ENCODE results near the gene ENOX2. TPM values are rescaled to one million over a fixed set of nuclear protein-coding genes. Genes with fewer than 3 reads are reported as not detected.
"Not testable (repeated sequence)": the region's sequence is repeated elsewhere in the genome, so short reads cannot be mapped to it uniquely, and the experiment has no call there.

Gene ENOX2
- total RNA-seq, 1 experiment from 2014 or later = 3.2 TPM

GRCh38 chrX:130728208-130728607 is 174.8 kb downstream of the ENOX2 start:
- no peak for DNase-seq (ENCODE audit: low read depth)
- in situ Hi-C loops (cut with HindIII; ENCODE audit: low pct_unique_long_range_greater_than_20kb, low sequenced_read_pairs) = no loop called here

- no peak for DNase-seq (ENCODE audit: low read depth)
- in situ Hi-C loops (cut with HindIII; ENCODE audit: low pct_unique_long_range_greater_than_20kb, low sequenced_read_pairs) = no loop called here
Measured at GRCh38 chrX:130726661-130727060, 176.3 kb downstream of the ENOX2 start.

DNA sequence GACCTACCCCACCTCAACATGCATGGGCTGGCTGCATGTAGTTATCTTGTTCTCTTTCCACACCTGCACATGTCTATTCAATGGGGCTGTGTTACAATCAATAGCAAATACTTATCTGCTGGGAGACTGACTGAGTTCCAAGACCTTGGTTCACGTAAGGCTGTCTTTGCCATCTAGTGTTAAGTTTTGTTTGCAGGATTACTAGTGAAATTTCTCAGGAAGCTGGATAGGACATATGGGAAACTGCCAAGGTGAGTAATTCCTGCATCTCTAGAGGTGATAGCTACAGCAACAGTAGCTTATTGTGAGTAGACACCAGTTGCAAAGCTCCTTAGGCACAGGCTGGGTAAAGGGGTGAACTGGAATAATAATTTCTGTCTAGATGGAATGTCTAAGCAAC is 177.5 kb downstream of the ENOX2 start:
- no peak for DNase-seq (ENCODE audit: low read depth)
- in situ Hi-C loops (cut with HindIII; ENCODE audit: low pct_unique_long_range_greater_than_20kb, low sequenced_read_pairs) = no loop called here

GRCh38 chrX:130719413-130719812 is 183.6 kb downstream of the ENOX2 start:
- DNase-seq (ENCODE audit: low read depth) = no peak
- in situ Hi-C loops (cut with HindIII; ENCODE audit: low pct_unique_long_range_greater_than_20kb, low sequenced_read_pairs) = no loop called here

DNA sequence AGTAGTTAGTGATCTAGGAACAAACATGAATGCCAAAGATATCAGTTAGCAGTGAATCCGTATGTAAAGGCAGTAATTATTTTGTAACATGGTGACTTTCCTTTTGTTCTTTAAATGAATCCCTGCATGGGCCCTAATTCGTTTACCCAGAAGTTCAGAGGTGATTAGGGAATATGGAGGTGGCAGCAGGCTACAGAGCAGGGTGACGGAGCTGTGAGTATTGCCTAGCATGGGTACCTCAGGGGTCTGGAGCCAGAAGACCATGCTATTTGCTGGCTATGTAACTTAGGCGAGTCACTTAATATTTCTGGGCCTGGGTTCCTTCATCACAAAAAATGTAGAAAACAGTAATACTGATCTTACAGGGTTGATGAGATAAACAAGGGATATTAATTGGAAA is 184.9 kb downstream of the ENOX2 start:
- in situ Hi-C loops (cut with HindIII; ENCODE audit: low pct_unique_long_range_greater_than_20kb, low sequenced_read_pairs) = no loop called here
- DNase-seq (ENCODE audit: low read depth) = no peak

DNA sequence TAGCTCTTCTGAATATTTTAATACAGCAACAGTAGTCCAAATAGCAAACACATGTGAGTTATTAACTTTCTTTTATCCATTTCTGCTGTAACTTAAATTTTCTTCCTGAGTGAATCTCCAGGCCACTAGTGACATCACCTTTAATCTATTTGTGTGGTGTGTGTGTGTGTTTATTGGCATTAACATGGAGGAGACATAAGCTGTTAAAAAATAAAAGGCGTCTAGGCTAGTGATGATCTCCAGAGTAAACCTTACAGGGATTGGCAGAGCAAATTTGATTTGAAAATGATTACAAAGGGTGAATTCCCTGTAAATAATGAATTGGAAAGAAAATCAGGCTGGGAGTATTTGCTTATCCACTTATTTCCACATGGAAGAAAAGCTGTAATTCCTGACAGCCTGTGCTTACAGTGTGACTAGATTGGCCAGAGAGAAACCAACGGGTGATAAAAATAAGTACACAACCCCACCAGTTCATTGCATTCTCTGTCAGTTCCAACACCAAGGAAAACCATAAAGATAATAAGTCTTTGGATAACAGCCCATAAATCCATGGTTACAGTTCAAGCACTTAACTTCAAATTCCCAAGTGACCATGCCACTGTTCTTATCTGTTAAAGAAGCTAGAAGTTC is 186.1 kb downstream of the ENOX2 start:
- no peak for DNase-seq (ENCODE audit: low read depth)
- in situ Hi-C loops (cut with HindIII; ENCODE audit: low pct_unique_long_range_greater_than_20kb, low sequenced_read_pairs) = no loop called here

- in situ Hi-C loops (cut with HindIII; ENCODE audit: low pct_unique_long_range_greater_than_20kb, low sequenced_read_pairs) = no loop called here
- DNase-seq (ENCODE audit: low read depth) = no peak
Measured at GRCh38 chrX:130716346-130716745, 186.7 kb downstream of the ENOX2 start.

DNA sequence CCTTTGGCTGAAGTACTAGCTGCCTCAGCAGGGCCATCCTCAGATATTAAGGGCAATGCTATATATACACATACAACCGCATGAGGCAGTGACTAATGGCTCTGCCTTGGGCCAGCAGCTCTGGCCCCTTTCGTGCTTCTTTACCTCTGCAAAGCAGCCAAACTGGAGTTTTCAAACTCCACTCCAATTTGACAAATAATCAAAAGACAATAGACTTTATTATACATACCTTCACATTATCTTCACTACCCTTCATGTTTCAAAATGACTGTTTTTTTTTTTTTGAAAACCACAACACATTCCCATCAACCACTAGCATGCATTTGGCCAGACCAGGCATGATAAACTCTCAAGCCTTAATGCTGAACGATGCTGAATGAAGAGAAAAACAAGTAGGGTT is 187.7 kb downstream of the ENOX2 start:
- in situ Hi-C loops (cut with HindIII; ENCODE audit: low pct_unique_long_range_greater_than_20kb, low sequenced_read_pairs) = no loop called here
- no peak for DNase-seq (ENCODE audit: low read depth)

DNA sequence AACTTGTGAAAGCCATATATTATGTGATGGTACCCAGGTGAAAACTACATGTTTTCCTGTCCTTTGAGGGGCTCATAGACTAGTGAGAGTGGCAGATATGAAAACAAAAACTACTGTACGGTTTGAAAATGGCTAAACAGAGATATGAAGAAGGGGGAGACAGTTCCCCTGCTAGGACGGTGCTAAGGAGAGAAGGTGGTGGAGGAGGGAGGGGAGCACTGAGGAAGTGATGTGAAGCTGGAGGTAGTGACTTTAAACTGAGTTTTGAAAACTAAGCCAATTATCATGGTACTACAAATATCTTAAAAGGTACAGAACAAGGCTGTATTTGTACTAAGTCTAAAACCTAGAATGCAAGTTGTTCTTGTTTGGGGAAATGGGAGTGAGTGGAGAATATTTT is 188.3 kb downstream of the ENOX2 start:
- DNase-seq (ENCODE audit: low read depth) = no peak
- in situ Hi-C loops (cut with HindIII; ENCODE audit: low pct_unique_long_range_greater_than_20kb, low sequenced_read_pairs) = no loop called here

GRCh38 chrX:130714135-130714534 is 188.9 kb downstream of the ENOX2 start:
- DNase-seq (ENCODE audit: low read depth) = no peak
- in situ Hi-C loops (cut with HindIII; ENCODE audit: low pct_unique_long_range_greater_than_20kb, low sequenced_read_pairs) = no loop called here

DNA sequence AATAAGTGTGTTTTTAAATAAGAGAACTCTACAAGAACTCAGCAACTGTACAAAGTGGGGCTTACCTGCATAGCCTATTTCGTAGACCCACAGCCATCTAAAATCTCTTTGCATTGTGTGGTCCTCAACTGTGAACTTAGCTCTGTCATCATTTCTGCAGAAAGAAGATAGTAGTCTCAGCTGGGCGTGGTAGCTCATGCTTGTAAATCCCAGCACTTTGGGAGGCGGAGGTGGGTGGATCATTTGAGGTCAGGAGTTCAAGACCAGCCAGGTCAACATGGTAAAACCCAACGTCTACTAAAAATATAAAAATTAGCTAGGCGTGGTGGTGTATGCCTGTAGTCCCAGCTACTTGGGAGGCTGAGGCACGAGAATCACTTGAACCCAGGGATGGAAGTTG is 193.8 kb downstream of the ENOX2 start:
- DNase-seq (ENCODE audit: low read depth); in situ Hi-C loops (cut with HindIII; ENCODE audit: low pct_unique_long_range_greater_than_20kb, low sequenced_read_pairs): not testable (repeated sequence)

DNA sequence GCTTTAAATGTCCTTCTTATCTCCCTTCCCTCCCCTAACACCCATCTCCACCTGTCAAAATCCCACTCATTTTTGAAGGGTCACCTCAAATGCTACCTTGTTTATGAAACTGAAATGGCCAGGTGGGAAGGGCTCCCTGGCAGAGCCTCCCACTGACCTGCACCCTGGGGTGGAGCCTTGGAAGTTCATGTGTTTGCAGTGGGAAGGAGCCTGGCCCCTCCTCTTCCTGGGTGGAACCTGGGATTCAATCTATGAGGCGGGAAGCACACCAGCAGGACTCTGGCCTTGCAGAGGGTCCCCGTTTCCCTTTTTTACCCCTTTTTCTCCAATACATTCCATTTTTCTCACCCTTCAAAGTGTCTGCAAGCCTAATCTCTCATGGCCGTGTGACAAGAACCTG is 197.4 kb downstream of the ENOX2 start:
- in situ Hi-C loops (cut with HindIII; ENCODE audit: low pct_unique_long_range_greater_than_20kb, low sequenced_read_pairs) = no loop called here
- no peak for DNase-seq (ENCODE audit: low read depth)

DNA sequence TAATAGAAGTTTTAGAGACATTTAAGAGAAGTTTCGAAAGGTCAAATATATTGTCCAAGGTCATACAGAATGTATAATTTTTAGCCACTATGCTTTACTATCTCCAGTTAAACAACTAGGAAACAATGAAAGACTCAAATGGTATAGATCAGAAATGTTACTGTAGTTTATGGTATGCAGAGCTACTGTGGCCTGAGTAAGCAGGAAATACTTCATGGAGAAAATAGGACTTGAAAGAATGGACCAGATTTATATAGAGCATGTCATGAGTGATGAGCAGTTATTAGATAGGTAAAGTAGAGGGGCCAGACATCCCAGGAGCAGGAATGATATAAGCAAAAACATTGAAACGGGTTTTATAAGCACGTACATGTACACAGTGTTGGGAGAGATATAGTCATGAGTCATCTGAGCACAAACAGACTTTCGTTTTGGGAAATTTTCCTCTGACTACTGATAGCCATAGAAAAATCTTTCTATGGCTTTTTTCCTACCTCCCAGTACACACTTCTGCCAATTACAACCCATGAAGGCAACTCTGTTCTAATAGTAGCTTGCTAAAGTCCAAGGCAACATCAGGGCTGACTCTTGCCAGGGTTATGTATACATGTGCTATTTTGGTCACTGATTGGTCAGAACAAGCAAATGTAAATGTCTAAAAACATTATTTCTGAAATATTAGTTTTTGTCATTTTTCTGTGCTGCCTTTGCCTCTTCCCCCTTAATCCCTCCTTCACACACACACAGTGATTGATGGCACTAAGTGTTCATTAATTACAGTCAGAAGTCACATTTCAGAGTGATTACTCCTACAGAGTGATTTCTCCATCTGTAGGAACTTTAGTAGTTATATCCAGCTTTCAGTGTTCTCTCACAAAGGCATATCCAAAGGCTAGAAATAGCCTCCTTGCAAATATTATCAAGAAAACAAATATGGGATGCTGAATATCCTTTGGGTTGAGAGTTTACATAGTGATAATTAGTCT is 198.7 kb downstream of the ENOX2 start:
- DNase-seq (ENCODE audit: low read depth) = no peak
- in situ Hi-C loops (cut with HindIII; ENCODE audit: low pct_unique_long_range_greater_than_20kb, low sequenced_read_pairs) = no loop called here

DNA sequence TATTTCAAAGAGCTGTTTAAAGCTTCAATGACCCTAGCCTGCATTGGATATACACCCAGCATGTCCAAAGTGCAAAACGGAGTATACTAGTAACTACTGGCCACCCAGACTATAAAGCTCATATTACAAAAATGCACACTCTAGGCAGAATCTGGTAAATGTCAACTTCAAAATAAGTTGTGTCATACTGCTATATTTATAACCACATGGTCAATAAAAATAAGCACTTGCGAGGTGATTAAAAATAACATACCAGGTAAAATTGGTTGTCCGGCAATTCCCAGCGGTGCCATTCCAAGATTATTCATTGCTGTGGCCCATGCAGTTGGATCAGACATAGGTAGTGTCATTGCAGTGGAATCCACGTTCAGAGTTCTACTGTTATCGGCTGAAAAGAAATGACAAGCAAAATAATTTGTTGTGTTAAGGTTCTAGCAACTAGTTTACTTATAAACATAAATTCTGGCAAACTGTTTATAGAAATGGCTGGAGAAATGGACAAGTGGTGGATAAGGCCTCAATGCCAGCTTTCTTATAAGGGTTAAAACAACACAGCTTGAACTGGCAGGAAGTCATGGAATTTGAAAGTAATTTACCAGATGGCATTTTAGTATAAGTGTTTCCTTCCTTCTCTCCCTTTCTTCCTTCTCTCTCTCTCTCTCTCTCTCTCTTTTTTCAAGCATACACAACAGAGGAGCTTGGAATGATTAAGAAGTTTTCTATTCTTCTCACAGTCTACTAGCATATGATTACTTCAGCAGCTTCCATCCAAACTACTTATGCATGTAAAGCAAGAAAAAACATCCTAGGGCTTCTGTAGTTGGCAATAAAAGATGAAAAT is 199.9 kb downstream of the ENOX2 start:
- in situ Hi-C loops (cut with HindIII; ENCODE audit: low pct_unique_long_range_greater_than_20kb, low sequenced_read_pairs) = no loop called here
- no peak for DNase-seq (ENCODE audit: low read depth)

- DNase-seq (ENCODE audit: low read depth) = no peak
- in situ Hi-C loops (cut with HindIII; ENCODE audit: low pct_unique_long_range_greater_than_20kb, low sequenced_read_pairs) = no loop called here
Measured at GRCh38 chrX:130700629-130701028, 202.4 kb downstream of the ENOX2 start.

DNA sequence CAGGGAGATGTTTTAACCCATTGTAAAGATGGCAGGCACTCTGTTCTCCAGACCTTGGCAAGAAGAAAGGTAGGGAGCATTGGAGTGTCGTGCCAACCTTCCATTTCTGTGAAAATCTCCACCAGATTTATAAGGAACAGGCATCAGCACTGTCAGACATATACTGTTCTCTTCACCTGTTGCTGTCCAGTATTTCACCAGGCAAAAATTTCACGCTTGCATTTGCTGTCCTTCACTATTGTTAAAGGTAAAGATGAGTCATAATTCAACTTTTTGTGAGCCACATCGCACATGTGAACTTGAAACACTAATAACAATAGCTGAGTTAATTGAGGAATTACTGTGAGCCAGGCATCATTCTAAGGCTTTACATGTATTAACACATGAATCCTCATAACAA is 203.4 kb downstream of the ENOX2 start:
- in situ Hi-C loops (cut with HindIII; ENCODE audit: low pct_unique_long_range_greater_than_20kb, low sequenced_read_pairs) = no loop called here
- no peak for DNase-seq (ENCODE audit: low read depth)

DNA sequence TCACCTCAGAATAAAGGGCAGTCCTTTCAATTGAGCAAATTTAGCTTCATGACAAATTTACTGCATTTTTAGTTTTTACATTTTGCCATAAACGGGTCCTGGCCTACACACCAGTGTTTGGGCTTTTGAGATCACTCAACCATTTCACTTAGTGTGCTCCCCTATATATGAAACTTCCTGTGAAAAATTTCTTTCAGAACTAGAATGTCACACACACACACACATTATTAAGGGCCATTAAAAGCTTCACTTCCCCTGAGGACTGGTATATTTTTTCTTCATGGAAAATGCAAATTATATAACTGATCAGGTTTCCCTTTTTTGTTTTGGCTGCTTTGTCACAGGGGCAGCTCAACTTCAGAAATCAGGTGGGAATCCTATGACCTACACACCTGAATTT is 206.5 kb downstream of the ENOX2 start:
- in situ Hi-C loops (cut with HindIII; ENCODE audit: low pct_unique_long_range_greater_than_20kb, low sequenced_read_pairs) = no loop called here
- no peak for DNase-seq (ENCODE audit: low read depth)

DNA sequence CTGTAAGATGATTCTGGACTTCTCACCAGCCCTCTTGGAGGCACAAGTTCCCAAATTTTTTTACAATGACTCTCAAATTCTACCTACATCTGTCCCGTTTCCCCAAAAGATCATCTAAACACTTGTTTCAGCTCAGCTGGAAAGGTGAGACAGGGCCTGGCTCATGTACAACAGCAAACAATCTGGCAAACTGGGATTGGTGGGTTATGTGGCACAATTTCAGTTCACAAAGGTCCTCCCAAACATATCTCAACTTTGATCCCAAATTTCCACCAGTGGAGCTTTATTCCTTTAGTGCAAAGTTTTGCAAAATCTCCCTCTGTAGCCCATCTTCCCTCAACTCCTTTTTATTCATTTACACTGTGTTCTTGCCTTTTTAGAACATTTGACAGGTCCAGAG is 207.1 kb downstream of the ENOX2 start:
- no peak for DNase-seq (ENCODE audit: low read depth)
- in situ Hi-C loops (cut with HindIII; ENCODE audit: low pct_unique_long_range_greater_than_20kb, low sequenced_read_pairs) = no loop called here

GRCh38 chrX:130694983-130695382 is 208.0 kb downstream of the ENOX2 start:
- no peak for DNase-seq (ENCODE audit: low read depth)
- in situ Hi-C loops (cut with HindIII; ENCODE audit: low pct_unique_long_range_greater_than_20kb, low sequenced_read_pairs) = no loop called here

All from Caki2 (cell line).